SU-DHL-6 (cell line): ENCODE results near the gene GNGT1.
"Not testable (repeated sequence)": the region's sequence is repeated elsewhere in the genome, so short reads cannot be mapped to it uniquely, and the experiment has no call there.

ENCODE experiments used
- H2AFZ ChIP-seq: fragments of 200-600 bp; sonication (generic); 2 replicates; pipeline ENCODE4 v1.6.1; 2014; ENCODE audit warnings: low read depth, mild to moderate bottlenecking, moderate library complexity, mixed read lengths, antibody characterized with exemption, low read length; ENCODE audit not compliant: severe bottlenecking
- H3F3A ChIP-seq: fragments of 200-600 bp; shearing (Covaris generic); 2 replicates; pipeline ENCODE4 v1.6.0; 2016; ENCODE audit warnings: antibody characterized with exemption, mild to moderate bottlenecking; ENCODE audit not compliant: insufficient read depth
- H3K27ac ChIP-seq: fragments of 200-600 bp; sonication (generic); 2 replicates; pipeline ENCODE4 v1.5.1; 2016; ENCODE audit warnings: low read depth, mild to moderate bottlenecking, low read length, moderate library complexity, mixed read lengths
- H3K27me3 ChIP-seq: fragments of 200-600 bp; sonication (generic), shearing (Covaris generic); 2 replicates; pipeline ENCODE4 v1.6.0; 2014; ENCODE audit warnings: mild to moderate bottlenecking, low read length
- H3K36me3 ChIP-seq: fragments of 200-600 bp; sonication (generic); 2 replicates; pipeline ENCODE4 v1.6.1; 2014; ENCODE audit warnings: mild to moderate bottlenecking, low read length, mixed read lengths
- H3K4me2 ChIP-seq: fragments of 300-600, 200-600 bp; shearing (Covaris generic), sonication (generic); 2 replicates; pipeline ENCODE4 v1.6.0; 2014; ENCODE audit warnings: low read length, low read depth, mild to moderate bottlenecking; ENCODE audit not compliant: poor library complexity, severe bottlenecking
- H3K4me3 ChIP-seq: fragments of 200-600 bp; sonication (generic); 2 replicates; pipeline ENCODE4 v1.5.1; 2014; ENCODE audit warnings: antibody characterized with exemption, low read length, mild to moderate bottlenecking, mixed read lengths; ENCODE audit not compliant: insufficient read depth, poor library complexity, severe bottlenecking
- H3K79me2 ChIP-seq: fragments of 200-600 bp; sonication (generic); 2 replicates; pipeline ENCODE4 v1.6.1; 2014; ENCODE audit warnings: mild to moderate bottlenecking, low read length, moderate library complexity; ENCODE audit not compliant: insufficient read depth
- H3K9ac ChIP-seq: fragments of 200-600 bp; sonication (generic); 2 replicates; pipeline ENCODE4 v1.7.0; 2014; ENCODE audit warnings: mild to moderate bottlenecking, low read length
- H3K9me2 ChIP-seq: fragments of 200-600 bp; sonication (generic); replicated peaks from 2 replicates; pipeline ENCODE4 v1.6.1; 2014; ENCODE audit warnings: low read length; ENCODE audit not compliant: insufficient read depth
- H3K9me3 ChIP-seq: fragments of 200-600 bp; sonication (generic); 2 replicates; pipeline ENCODE4 v1.6.1; 2014; ENCODE audit warnings: low read length, mixed read lengths; ENCODE audit not compliant: insufficient read depth
- H4K20me1 ChIP-seq: fragments of 200-600 bp; sonication (generic); 2 replicates; pipeline ENCODE4 v1.6.1; 2014; ENCODE audit warnings: low read depth, mild to moderate bottlenecking, antibody characterized with exemption, low read length, moderate library complexity, mixed read lengths
- EZH2phosphoT487 ChIP-seq: fragments of 200-600 bp; sonication (generic), shearing (Covaris generic); conservative IDR thresholded peaks from 2 replicates; pipeline ENCODE4 v1.6.1; 2018; ENCODE audit warnings: mild to moderate bottlenecking, antibody characterized with exemption, low read length, moderate library complexity, mixed read lengths
- TF ChIP-seq, protein P1 (sequence below): fragments of 200-600 bp; sonication (generic); IDR thresholded peaks from one replicate; pipeline ENCODE4 v1.5.1; 2017; ENCODE audit warnings: antibody characterized with exemption, mild to moderate bottlenecking, low read length, moderate library complexity; ENCODE audit not compliant: insufficient read depth, poor library complexity, severe bottlenecking

The GNGT1 gene

DNA sequence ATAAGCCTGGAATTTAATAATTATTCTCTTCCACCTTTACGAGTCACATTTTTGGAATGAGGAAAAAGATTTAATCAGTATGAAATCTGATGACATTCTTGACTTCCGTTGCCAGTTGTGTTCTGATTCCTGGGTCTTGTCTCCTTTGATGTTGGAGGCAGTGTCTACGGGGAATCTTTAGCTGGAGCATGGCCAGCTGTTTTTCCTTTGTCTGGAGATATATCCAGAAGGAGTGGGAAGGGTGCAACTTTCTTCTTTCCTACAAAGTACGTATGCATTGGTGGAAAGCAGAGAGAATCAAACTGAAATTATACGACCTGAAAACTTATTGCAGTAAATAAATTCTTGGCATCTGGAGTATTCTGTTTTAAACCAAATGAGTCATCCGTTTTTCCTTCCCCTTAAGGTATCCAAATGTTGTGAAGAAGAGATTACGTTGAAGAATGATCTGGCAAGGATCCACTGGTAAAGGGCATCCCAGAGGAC is 8.3 kb downstream of the GNGT1 start:
- Histone ChIP-seq H2AFZ (no peak overlapping the region), H3K27me3 (no peaks in the 10 kb centered on the region), H3F3A (no peaks in the 10 kb centered on the region), H3K79me2 (no peaks in the 10 kb centered on the region), H3K4me3 (no peak overlapping the region), H3K4me2 (no peak overlapping the region), H4K20me1 (no peaks in the 10 kb centered on the region), H3K36me3 (no peaks in the 10 kb centered on the region), H3K27ac (no peak overlapping the region), H3K9me3 (no peaks in the 10 kb centered on the region), H3K9me2 (no peaks in the 10 kb centered on the region), H3K9ac (no peak overlapping the region)
- TF ChIP-seq, protein P1, sequence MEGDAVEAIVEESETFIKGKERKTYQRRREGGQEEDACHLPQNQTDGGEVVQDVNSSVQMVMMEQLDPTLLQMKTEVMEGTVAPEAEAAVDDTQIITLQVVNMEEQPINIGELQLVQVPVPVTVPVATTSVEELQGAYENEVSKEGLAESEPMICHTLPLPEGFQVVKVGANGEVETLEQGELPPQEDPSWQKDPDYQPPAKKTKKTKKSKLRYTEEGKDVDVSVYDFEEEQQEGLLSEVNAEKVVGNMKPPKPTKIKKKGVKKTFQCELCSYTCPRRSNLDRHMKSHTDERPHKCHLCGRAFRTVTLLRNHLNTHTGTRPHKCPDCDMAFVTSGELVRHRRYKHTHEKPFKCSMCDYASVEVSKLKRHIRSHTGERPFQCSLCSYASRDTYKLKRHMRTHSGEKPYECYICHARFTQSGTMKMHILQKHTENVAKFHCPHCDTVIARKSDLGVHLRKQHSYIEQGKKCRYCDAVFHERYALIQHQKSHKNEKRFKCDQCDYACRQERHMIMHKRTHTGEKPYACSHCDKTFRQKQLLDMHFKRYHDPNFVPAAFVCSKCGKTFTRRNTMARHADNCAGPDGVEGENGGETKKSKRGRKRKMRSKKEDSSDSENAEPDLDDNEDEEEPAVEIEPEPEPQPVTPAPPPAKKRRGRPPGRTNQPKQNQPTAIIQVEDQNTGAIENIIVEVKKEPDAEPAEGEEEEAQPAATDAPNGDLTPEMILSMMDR: no peak
- no peak for TF ChIP-seq EZH2phosphoT487

DNA sequence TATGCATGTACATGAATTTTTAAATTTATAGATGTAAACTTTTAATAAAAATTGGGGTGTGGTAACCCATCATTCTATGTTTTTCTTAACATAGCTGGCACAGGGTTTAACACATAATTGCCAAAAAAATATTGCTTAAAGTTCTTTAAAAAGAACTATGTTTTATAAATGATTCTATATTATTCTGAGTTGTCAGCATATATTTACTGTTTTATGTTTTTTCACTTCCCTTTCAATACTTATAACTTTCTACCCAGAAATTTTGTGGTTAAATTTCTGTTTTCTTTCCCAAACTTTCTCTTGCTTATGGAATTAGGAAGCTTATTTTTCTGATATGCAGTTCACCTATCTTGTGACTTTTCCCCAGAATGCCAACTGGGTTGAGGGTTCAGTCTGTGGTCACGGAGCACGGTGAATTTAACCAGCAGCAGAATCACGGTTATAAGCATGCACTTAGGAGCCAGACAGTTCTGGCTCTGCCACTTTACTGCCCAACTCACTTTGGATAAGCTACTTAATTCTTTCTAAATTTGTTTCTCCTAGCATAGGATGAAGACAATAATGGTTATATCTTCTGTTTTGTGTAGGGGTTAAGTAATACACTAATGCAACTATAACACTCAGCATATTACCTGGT is 9.0 kb downstream of the GNGT1 start:
- not testable (repeated sequence) for H3K9ac ChIP-seq, H3K36me3 ChIP-seq, H3K9me3 ChIP-seq, H3K4me3 ChIP-seq, H2AFZ ChIP-seq, H3K27ac ChIP-seq, H4K20me1 ChIP-seq, H3K4me2 ChIP-seq, H3K9me2 ChIP-seq, H3K27me3 ChIP-seq, H3F3A ChIP-seq, H3K79me2 ChIP-seq

DNA sequence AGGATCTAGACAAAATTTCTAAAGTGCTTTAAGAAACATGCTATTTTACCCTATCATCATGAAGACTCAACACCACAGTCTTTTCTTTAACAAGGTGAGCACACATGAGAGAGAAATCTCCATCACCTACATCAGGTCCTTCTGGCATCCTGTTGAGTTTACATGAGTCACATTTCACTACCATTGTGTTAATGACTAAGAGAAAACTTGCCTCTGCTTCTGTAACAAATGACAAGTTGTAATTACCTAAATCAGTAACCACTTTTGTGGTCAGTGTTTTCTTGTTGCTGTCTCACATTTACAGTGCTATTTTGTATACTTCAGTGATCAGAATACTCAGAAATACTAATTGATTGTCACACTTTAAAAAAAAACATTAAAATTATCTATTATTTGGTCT is 9.5 kb downstream of the GNGT1 start:
- not testable (repeated sequence) for H3K9ac ChIP-seq, H3K9me3 ChIP-seq, H3K79me2 ChIP-seq, H2AFZ ChIP-seq, H3K27ac ChIP-seq, H3K36me3 ChIP-seq, H3F3A ChIP-seq, H4K20me1 ChIP-seq, H3K27me3 ChIP-seq, H3K9me2 ChIP-seq, H3K4me2 ChIP-seq, H3K4me3 ChIP-seq

DNA sequence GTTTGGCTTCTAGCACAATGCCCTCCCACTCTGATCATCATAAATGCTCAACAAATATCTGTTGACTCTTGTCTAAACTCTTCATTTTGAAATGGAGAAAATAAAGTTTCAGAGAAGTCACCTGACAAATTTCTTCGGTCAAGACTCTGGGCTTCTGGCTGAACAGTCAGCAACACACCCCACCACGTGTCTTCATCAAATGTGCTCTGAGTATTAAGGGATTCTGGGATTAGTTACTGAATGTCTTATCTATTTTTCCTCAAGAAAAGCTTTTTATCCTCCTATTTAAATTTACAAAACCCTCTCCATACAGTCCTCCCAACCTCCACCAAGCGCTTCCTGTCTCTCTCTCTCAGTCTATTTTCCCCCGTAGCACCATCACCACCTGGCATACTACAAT is 9.9 kb downstream of the GNGT1 start:
- H3K79me2 ChIP-seq, H4K20me1 ChIP-seq, H3K4me3 ChIP-seq, H3K27me3 ChIP-seq, H2AFZ ChIP-seq, H3K36me3 ChIP-seq, H3K27ac ChIP-seq, H3K9me3 ChIP-seq, H3F3A ChIP-seq, H3K9me2 ChIP-seq, H3K9ac ChIP-seq: not testable (repeated sequence)
- peak overlapping the region; percentile 1 for H3K4me2 ChIP-seq

DNA sequence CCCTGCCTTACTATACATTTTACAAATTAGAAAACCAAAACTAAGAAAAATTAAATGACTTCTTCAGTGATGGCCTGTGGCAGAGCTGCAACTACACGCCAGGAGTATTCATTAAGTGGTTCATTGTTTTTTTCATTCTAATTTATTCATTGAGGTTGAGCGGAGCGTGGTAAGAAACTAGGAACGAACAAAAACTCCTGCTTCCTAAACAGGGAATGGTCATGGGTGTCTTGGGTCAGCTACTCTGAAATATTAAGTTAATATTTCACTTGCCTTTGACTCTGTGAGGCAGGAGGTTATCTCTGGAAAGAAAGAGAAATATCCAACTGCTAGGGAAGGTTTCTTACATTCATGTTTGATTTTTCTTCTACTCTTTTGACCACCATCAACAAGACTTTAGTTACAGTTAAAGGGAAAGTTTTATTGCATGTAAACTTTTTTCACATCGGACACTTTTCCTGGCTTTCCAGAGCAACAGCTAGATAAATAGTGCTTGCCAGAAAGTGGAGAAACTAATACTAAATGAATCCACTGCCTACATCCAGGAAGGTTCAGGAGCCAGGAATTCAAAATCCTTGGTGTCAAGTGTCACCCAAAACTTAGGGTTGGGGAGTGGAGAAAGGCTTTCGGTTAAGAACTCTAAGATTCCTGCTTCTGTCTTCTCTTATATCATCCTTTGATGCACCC is 14.3 kb downstream of the GNGT1 start:
- H3K4me3 ChIP-seq: no peak overlapping the region
- no peaks in the 10 kb centered on the region for H3K36me3 ChIP-seq
- H3K9ac ChIP-seq: no peak overlapping the region
- no peaks in the 10 kb centered on the region for H3F3A ChIP-seq
- no peaks in the 10 kb centered on the region for H3K9me3 ChIP-seq
- H3K27ac ChIP-seq: no peak overlapping the region
- H3K9me2 ChIP-seq: no peaks in the 10 kb centered on the region
- H3K79me2 ChIP-seq: no peaks in the 10 kb centered on the region
- H2AFZ ChIP-seq: no peak overlapping the region
- no peaks in the 10 kb centered on the region for H4K20me1 ChIP-seq
- H3K27me3 ChIP-seq: no peaks in the 10 kb centered on the region
- TF ChIP-seq, protein P1: no peak
- H3K4me2 ChIP-seq: no peak overlapping the region
